ENCODE results near the gene RPTN. TPM values are rescaled to one million over a fixed set of nuclear protein-coding genes. Genes with fewer than 3 reads are reported as not detected.
"Not testable (repeated sequence)": the region's sequence is repeated elsewhere in the genome, so short reads cannot be mapped to it uniquely, and the experiment has no call there.

RPTN gene
- total RNA-seq, 1 donor from 2014 or later, result 0.09 TPM

DNA sequence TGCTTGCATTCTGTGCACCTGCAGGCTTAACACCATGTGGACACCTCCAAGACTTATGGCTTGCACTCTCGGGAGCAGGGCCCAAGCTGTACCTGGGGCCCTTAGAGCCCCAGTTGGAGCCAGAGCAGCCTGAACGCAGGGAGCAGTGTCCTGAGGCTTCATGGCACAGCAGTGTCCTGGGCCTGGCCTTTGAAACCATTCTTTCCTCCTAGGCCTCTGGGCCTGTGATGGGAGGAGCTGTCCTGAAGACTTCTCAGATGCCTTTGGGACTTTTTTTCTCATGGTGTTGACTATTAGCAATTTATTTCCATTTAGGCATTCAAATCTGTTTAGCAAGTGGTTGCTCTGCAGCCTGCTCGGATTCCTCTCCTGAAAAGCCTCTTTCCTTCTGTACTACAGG is 11.0 kb downstream of the RPTN start:
- peaks cover 6% of the 10 kb centered on the region for H3K27me3 Mint-ChIP-seq (ENCODE audit: low read depth, unreplicated experiment)
- Histone ChIP-seq H4K20me1 (ENCODE audit: insufficient read depth, low read length) (no peaks in the 10 kb centered on the region), H3K4me3 (ENCODE audit: insufficient read depth, low read depth, low read length) (no peak overlapping the region), H3K4me1 (ENCODE audit: insufficient read depth, low read length) (no peaks in the 10 kb centered on the region), H3K9ac (ENCODE audit: low read length) (no peak overlapping the region), H3K27me3 (ENCODE audit: insufficient read depth, low read length) (peaks cover 3% of the 10 kb centered on the region), H3K9me3 (ENCODE audit: insufficient read depth, low read depth, low read length) (peaks cover 9% of the 10 kb centered on the region), H3K27ac (ENCODE audit: low read depth, low read length) (no peak overlapping the region), H3K36me3 (ENCODE audit: insufficient read depth, low read length) (no peaks in the 10 kb centered on the region), H3K4me2 (ENCODE audit: low read length) (no peak overlapping the region), H2AFZ (ENCODE audit: low read depth, low read length) (no peak overlapping the region), H3K79me2 (ENCODE audit: insufficient read depth, low read length) (no peaks in the 10 kb centered on the region)
- H3K9me3 Mint-ChIP-seq (ENCODE audit: unreplicated experiment), result peaks cover 24% of the 10 kb centered on the region
- TF ChIP-seq EZH2 (IDR thresholded peaks at IDR 0.05; ENCODE audit: insufficient read depth, low read length), result no peak
- TF ChIP-seq, protein P1, sequence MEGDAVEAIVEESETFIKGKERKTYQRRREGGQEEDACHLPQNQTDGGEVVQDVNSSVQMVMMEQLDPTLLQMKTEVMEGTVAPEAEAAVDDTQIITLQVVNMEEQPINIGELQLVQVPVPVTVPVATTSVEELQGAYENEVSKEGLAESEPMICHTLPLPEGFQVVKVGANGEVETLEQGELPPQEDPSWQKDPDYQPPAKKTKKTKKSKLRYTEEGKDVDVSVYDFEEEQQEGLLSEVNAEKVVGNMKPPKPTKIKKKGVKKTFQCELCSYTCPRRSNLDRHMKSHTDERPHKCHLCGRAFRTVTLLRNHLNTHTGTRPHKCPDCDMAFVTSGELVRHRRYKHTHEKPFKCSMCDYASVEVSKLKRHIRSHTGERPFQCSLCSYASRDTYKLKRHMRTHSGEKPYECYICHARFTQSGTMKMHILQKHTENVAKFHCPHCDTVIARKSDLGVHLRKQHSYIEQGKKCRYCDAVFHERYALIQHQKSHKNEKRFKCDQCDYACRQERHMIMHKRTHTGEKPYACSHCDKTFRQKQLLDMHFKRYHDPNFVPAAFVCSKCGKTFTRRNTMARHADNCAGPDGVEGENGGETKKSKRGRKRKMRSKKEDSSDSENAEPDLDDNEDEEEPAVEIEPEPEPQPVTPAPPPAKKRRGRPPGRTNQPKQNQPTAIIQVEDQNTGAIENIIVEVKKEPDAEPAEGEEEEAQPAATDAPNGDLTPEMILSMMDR (IDR thresholded peaks at IDR 0.05; ENCODE audit: insufficient read depth, low read depth, low read length), result no peak
- no peak for FAIRE-seq
- no peak for DNase-seq (ENCODE audit: low read depth)
- H3K4me1 Mint-ChIP-seq (ENCODE audit: low read depth, unreplicated experiment), result peaks cover 8% of the 10 kb centered on the region
- no peaks in the 10 kb centered on the region for H3K36me3 Mint-ChIP-seq (ENCODE audit: low read depth, unreplicated experiment)
- H3K4me3 Mint-ChIP-seq (ENCODE audit: unreplicated experiment), result no peak overlapping the region
- no peak overlapping the region for H3K27ac Mint-ChIP-seq (ENCODE audit: unreplicated experiment)

DNA sequence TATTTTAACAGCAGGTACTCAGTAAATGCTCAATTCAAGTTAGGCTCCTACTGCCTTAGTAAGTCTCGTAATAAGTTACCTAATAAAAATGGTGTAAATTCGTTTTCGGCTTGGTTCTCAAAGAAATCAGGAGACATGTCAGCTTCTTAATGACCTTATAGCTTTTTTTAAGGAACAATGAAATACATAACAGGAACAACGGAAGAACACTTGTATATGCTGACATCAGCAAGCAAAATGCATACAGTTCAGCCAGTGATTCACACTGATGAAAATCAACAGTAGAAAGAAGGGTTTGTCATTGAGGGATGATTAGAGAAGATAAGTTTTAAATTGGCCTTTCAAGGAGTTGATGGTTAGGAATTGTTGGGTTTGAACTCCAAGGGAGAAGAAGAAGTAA is 13.3 kb downstream of the RPTN start:
- no peak overlapping the region for H3K27ac Mint-ChIP-seq (ENCODE audit: unreplicated experiment)
- H3K79me2 ChIP-seq (ENCODE audit: insufficient read depth, low read length), result no peaks in the 10 kb centered on the region
- H3K4me1 Mint-ChIP-seq (ENCODE audit: low read depth, unreplicated experiment), result peaks cover 11% of the 10 kb centered on the region
- H3K4me3 ChIP-seq (ENCODE audit: insufficient read depth, low read depth, low read length), result no peak overlapping the region
- no peaks in the 10 kb centered on the region for H3K4me1 ChIP-seq (ENCODE audit: insufficient read depth, low read length)
- H3K4me2 ChIP-seq (ENCODE audit: low read length), result no peak overlapping the region
- H3K9ac ChIP-seq (ENCODE audit: low read length), result no peak overlapping the region
- peaks cover 10% of the 10 kb centered on the region for H3K27me3 Mint-ChIP-seq (ENCODE audit: low read depth, unreplicated experiment)
- H3K27me3 ChIP-seq (ENCODE audit: insufficient read depth, low read length), result peaks cover 1% of the 10 kb centered on the region
- H3K4me3 Mint-ChIP-seq (ENCODE audit: unreplicated experiment), result no peak overlapping the region
- H3K36me3 Mint-ChIP-seq (ENCODE audit: low read depth, unreplicated experiment), result no peaks in the 10 kb centered on the region
- no peak for TF ChIP-seq EZH2 (IDR thresholded peaks at IDR 0.05; ENCODE audit: insufficient read depth, low read length)
- TF ChIP-seq, protein P1 (IDR thresholded peaks at IDR 0.05; ENCODE audit: insufficient read depth, low read depth, low read length), result no peak
- H4K20me1 ChIP-seq (ENCODE audit: insufficient read depth, low read length), result no peaks in the 10 kb centered on the region
- H3K9me3 ChIP-seq (ENCODE audit: insufficient read depth, low read depth, low read length), result peaks cover 9% of the 10 kb centered on the region
- H2AFZ ChIP-seq (ENCODE audit: low read depth, low read length), result no peak overlapping the region
- H3K36me3 ChIP-seq (ENCODE audit: insufficient read depth, low read length), result no peaks in the 10 kb centered on the region
- no peak for FAIRE-seq
- H3K9me3 Mint-ChIP-seq (ENCODE audit: unreplicated experiment), result peaks cover 24% of the 10 kb centered on the region
- no peak for DNase-seq (ENCODE audit: low read depth)
- H3K27ac ChIP-seq (ENCODE audit: low read depth, low read length), result no peak overlapping the region

DNA sequence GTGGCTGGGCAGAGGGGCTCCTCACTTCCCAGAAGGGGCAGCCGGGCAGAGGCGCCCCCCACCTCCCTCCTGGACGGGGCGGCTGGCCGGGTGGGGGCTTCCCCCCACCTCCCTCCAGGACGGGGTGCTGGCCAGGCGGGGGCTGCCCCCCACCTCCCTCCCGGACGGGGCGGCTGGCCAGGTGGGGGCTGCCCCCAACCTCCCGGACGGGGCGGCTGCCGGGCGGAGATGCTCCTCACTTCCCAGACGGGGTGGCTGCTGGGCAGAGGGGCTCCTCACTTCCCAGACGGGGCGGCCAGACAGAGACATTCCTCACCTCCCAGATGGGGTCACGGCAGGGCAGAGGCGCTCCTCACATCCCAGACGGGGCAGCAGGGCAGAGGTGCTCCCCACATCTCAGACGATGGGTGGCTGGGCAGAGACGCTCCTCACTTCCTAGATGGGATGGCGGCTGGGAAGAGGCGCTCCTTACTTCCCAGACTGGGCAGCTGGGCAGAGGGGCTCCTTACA is 14.3 kb downstream of the RPTN start:
- not testable (repeated sequence) for H3K4me2 ChIP-seq (ENCODE audit: low read length); H3K36me3 ChIP-seq (ENCODE audit: insufficient read depth, low read length); H3K79me2 ChIP-seq (ENCODE audit: insufficient read depth, low read length); H2AFZ ChIP-seq (ENCODE audit: low read depth, low read length); H3K27ac Mint-ChIP-seq (ENCODE audit: unreplicated experiment); H3K9ac ChIP-seq (ENCODE audit: low read length); H3K27me3 ChIP-seq (ENCODE audit: insufficient read depth, low read length); H3K4me3 Mint-ChIP-seq (ENCODE audit: unreplicated experiment); DNase-seq (ENCODE audit: low read depth); H4K20me1 ChIP-seq (ENCODE audit: insufficient read depth, low read length); FAIRE-seq; H3K36me3 Mint-ChIP-seq (ENCODE audit: low read depth, unreplicated experiment); H3K4me3 ChIP-seq (ENCODE audit: insufficient read depth, low read depth, low read length); H3K4me1 ChIP-seq (ENCODE audit: insufficient read depth, low read length); H3K27ac ChIP-seq (ENCODE audit: low read depth, low read length); H3K9me3 ChIP-seq (ENCODE audit: insufficient read depth, low read depth, low read length)
- Mint-ChIP-seq H3K4me1 (ENCODE audit: low read depth, unreplicated experiment) (peaks cover 11% of the 10 kb centered on the region), H3K9me3 (ENCODE audit: unreplicated experiment) (peaks cover 22% of the 10 kb centered on the region), H3K27me3 (ENCODE audit: low read depth, unreplicated experiment) (peaks cover 15% of the 10 kb centered on the region)
